ENCODE measurements around the gene UGT1A6. TPM values are rescaled to one million over a fixed set of nuclear protein-coding genes. Genes with fewer than 3 reads are reported as not detected.

Gene UGT1A6
- total RNA-seq, 2 donors from 2014 or later: not detected

DNA sequence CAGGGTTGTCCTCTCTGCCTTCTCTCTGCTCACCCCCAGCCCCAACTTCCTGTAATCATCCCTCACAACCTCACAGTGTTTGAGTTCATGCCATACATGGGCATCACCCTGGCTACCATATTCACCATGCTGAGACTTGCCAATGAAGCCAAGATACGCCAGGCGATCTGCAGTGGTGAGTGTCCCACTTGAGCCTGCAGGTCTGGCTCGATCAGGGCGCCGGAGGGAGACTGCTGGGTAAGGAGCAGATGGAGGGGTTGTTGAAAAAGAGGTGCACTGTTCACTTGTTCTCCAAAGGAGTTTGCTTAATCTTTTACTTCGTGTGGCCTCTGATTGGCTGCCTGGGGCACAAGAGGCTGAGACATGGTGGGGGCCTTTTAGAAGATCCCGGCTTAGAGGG lies 100.0 kb downstream of the UGT1A6 start:
- no peaks in the 10 kb centered on the region for H3K9me3 ChIP-seq (ENCODE audit: control insufficient read depth, low read length)
- no peaks in the 10 kb centered on the region for H3K4me1 ChIP-seq (ENCODE audit: control insufficient read depth, insufficient read depth, low read length)
- H3K27me3 ChIP-seq (ENCODE audit: control insufficient read depth, insufficient read depth, low read length, poor library complexity, severe bottlenecking): no peaks in the 10 kb centered on the region
- no peaks in the 10 kb centered on the region for H3K27me3 Mint-ChIP-seq (ENCODE audit: insufficient read depth)
- H3K27ac Mint-ChIP-seq: no peak overlapping the region
- H3K9me3 Mint-ChIP-seq: no peaks in the 10 kb centered on the region
- 90 to 95% methylated on average over 7 of the region's 7 CpGs for WGBS, 2 experiments (ENCODE audit: insufficient coverage in 1 of 2, insufficient read length in 1 of 2)
- no peak overlapping the region for H3K9ac ChIP-seq (ENCODE audit: extremely low read depth, low read length, poor library complexity, severe bottlenecking)
- no peaks in the 10 kb centered on the region for H3K36me3 Mint-ChIP-seq (ENCODE audit: low read depth)
- no peaks in the 10 kb centered on the region for H3K36me3 ChIP-seq (ENCODE audit: control insufficient read depth, insufficient read depth, low read length)
- H3K4me3 ChIP-seq (ENCODE audit: low read length): no peak overlapping the region
- H3K4me3 Mint-ChIP-seq: no peak overlapping the region
- TF ChIP-seq, protein P1, sequence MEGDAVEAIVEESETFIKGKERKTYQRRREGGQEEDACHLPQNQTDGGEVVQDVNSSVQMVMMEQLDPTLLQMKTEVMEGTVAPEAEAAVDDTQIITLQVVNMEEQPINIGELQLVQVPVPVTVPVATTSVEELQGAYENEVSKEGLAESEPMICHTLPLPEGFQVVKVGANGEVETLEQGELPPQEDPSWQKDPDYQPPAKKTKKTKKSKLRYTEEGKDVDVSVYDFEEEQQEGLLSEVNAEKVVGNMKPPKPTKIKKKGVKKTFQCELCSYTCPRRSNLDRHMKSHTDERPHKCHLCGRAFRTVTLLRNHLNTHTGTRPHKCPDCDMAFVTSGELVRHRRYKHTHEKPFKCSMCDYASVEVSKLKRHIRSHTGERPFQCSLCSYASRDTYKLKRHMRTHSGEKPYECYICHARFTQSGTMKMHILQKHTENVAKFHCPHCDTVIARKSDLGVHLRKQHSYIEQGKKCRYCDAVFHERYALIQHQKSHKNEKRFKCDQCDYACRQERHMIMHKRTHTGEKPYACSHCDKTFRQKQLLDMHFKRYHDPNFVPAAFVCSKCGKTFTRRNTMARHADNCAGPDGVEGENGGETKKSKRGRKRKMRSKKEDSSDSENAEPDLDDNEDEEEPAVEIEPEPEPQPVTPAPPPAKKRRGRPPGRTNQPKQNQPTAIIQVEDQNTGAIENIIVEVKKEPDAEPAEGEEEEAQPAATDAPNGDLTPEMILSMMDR (conservative IDR thresholded peaks at IDR 0.05): no peak
- no peaks in the 10 kb centered on the region for H3K4me1 Mint-ChIP-seq
- no peak overlapping the region for H3K27ac ChIP-seq (ENCODE audit: low read depth, low read length)
- DNase-seq: no peak

DNA sequence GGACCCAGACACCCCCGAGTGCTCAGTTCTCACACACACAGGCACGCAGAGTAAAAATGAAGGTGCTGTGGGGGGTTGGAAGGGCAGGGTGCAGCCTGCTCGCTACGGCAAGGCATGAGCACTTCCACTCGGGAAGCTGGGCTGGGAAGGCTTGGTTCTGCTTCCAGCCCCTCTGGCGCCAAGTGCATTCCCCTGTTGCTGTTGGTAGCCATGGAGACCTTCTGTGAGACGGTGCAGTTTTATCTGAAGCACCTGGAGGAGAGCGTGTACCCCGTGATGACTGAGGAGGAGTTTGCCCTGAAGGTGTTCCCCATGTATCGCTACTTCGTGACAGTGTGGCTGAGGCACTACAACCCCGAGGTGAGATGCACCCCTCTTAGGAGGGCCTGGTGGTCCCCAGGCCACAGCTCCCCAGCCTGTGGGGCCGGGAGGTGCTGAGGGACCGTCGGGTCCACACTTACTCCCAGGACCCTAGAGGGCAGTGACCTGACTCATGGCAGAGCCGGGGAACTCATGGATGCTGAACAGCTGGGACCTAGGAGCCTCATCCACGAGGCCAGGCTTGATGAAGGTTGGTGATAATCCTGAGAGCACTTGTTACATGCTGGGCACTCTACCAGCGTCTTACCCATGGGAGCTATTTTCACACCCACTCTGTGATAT lies 100.9 kb downstream of the UGT1A6 start:
- no peaks in the 10 kb centered on the region for H3K4me1 Mint-ChIP-seq
- H3K4me3 Mint-ChIP-seq: no peak overlapping the region
- no peak overlapping the region for H3K27ac Mint-ChIP-seq
- Histone ChIP-seq H3K27me3 (ENCODE audit: control insufficient read depth, insufficient read depth, low read length, poor library complexity, severe bottlenecking) (no peaks in the 10 kb centered on the region), H3K4me3 (ENCODE audit: low read length) (no peak overlapping the region), H3K4me1 (ENCODE audit: control insufficient read depth, insufficient read depth, low read length) (no peaks in the 10 kb centered on the region), H3K9ac (ENCODE audit: extremely low read depth, low read length, poor library complexity, severe bottlenecking) (no peak overlapping the region), H3K27ac (ENCODE audit: low read depth, low read length) (no peak overlapping the region), H3K9me3 (ENCODE audit: control insufficient read depth, low read length) (no peaks in the 10 kb centered on the region), H3K36me3 (ENCODE audit: control insufficient read depth, insufficient read depth, low read length) (no peaks in the 10 kb centered on the region)
- WGBS, 2 experiments (ENCODE audit: insufficient coverage in 1 of 2, insufficient read length in 1 of 2): 93 to 96% methylated on average over 15 to 18 of the region's 18 CpGs
- no peaks in the 10 kb centered on the region for H3K36me3 Mint-ChIP-seq (ENCODE audit: low read depth)
- DNase-seq: no peak
- TF ChIP-seq, protein P1 (conservative IDR thresholded peaks at IDR 0.05): no peak
- no peaks in the 10 kb centered on the region for H3K9me3 Mint-ChIP-seq
- H3K27me3 Mint-ChIP-seq (ENCODE audit: insufficient read depth): peaks cover 2% of the 10 kb centered on the region

DNA sequence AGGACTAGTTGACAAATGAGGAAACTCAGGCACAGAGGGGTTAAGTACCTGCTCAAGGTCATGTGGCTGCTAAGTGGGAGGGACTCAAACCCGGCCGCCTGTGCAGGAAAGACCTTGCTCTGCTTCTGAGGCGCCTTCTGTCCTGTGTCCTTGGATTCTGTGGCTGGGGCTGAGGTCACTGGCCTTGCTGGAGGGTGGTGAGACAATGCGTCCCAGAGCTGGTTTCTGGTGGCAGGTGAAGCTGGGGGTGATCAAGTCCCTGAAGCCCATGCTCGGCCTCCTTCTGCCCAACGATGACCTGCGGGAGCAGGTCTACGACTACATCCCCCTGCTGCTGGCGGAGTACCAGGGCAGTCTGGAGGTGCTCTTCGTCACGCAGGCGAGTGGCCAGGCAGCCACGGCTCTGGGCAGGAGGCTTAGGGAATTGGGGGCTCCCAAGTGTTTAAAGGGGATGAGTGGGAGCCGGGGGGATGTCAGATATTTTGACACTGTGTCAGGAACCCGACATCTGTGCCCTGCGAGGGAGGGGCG lies 101.5 kb downstream of the UGT1A6 start:
- Mint-ChIP-seq H3K27me3 (ENCODE audit: insufficient read depth) (peaks cover 2% of the 10 kb centered on the region), H3K4me3 (no peak overlapping the region), H3K4me1 (no peaks in the 10 kb centered on the region), H3K36me3 (ENCODE audit: low read depth) (no peaks in the 10 kb centered on the region), H3K27ac (no peak overlapping the region), H3K9me3 (no peaks in the 10 kb centered on the region)
- DNase-seq: peak; percentile 40
- no peak overlapping the region for H3K9ac ChIP-seq (ENCODE audit: extremely low read depth, low read length, poor library complexity, severe bottlenecking)
- TF ChIP-seq, protein P1 (conservative IDR thresholded peaks at IDR 0.05): no peak
- WGBS, 2 experiments (ENCODE audit: insufficient coverage in 1 of 2, insufficient read length in 1 of 2): 92 to 93% methylated on average over 7 to 17 of the region's 17 CpGs
- no peaks in the 10 kb centered on the region for H3K27me3 ChIP-seq (ENCODE audit: control insufficient read depth, insufficient read depth, low read length, poor library complexity, severe bottlenecking)
- no peak overlapping the region for H3K4me3 ChIP-seq (ENCODE audit: low read length)
- H3K4me1 ChIP-seq (ENCODE audit: control insufficient read depth, insufficient read depth, low read length): no peaks in the 10 kb centered on the region
- H3K9me3 ChIP-seq (ENCODE audit: control insufficient read depth, low read length): no peaks in the 10 kb centered on the region
- H3K27ac ChIP-seq (ENCODE audit: low read depth, low read length): no peak overlapping the region
- H3K36me3 ChIP-seq (ENCODE audit: control insufficient read depth, insufficient read depth, low read length): no peaks in the 10 kb centered on the region
